GM19468 (cell line): Measurements from ENCODE around the gene GALNT17.
"Not testable (repeated sequence)": the region's sequence is repeated elsewhere in the genome, so short reads cannot be mapped to it uniquely, and the experiment has no call there.

ENCODE experiments used
- ATAC-seq: cut with Tn5 transposase; IDR thresholded peaks from one replicate; pipeline ENCODE4 v1.9.1; 2021; ENCODE audit warnings: mild to moderate bottlenecking, moderate library complexity, moderate number of reproducible peaks; ENCODE audit not compliant: unreplicated experiment; ENCODE audit errors: extremely low read depth

The GALNT17 gene

GRCh38 chr7:71639382-71640085 lies 507.6 kb downstream of the GALNT17 start:
- ATAC-seq = no peak

GRCh38 chr7:71643031-71643430 lies 511.1 kb downstream of the GALNT17 start:
- ATAC-seq = not testable (repeated sequence)

GRCh38 chr7:71645836-71646235 lies 513.9 kb downstream of the GALNT17 start:
- no peak for ATAC-seq

GRCh38 chr7:71649812-71650211 lies 517.9 kb downstream of the GALNT17 start:
- ATAC-seq = no peak

GRCh38 chr7:71650653-71651337 lies 518.9 kb downstream of the GALNT17 start:
- no peak for ATAC-seq

- no peak for ATAC-seq
Measured at GRCh38 chr7:71652510-71652909, 520.6 kb downstream of the GALNT17 start.

- no peak for ATAC-seq
Measured at GRCh38 chr7:71657386-71657785, 525.4 kb downstream of the GALNT17 start.

- no peak for ATAC-seq
Measured at GRCh38 chr7:71659622-71660021, 527.7 kb downstream of the GALNT17 start.

GRCh38 chr7:71661671-71662224 lies 529.8 kb downstream of the GALNT17 start:
- no peak for ATAC-seq

- no peak for ATAC-seq
Measured at GRCh38 chr7:71665716-71666115, 533.8 kb downstream of the GALNT17 start.

GRCh38 chr7:71668572-71668971 lies 536.6 kb downstream of the GALNT17 start:
- no peak for ATAC-seq

GRCh38 chr7:71679480-71679879 lies 547.5 kb downstream of the GALNT17 start:
- no peak for ATAC-seq

- ATAC-seq = no peak
Measured at GRCh38 chr7:71682181-71682580, 550.2 kb downstream of the GALNT17 start.

GRCh38 chr7:71682841-71683781 lies 551.2 kb downstream of the GALNT17 start:
- ATAC-seq = no peak

GRCh38 chr7:71687286-71687685 lies 555.3 kb downstream of the GALNT17 start:
- ATAC-seq = no peak

- ATAC-seq = no peak
Measured at GRCh38 chr7:71687831-71688599, 556.1 kb downstream of the GALNT17 start.

GRCh38 chr7:71691538-71691937 lies 559.6 kb downstream of the GALNT17 start:
- ATAC-seq = no peak

- ATAC-seq = no peak
Measured at GRCh38 chr7:71694665-71695064, 562.7 kb downstream of the GALNT17 start.

GRCh38 chr7:71695186-71695585 lies 563.2 kb downstream of the GALNT17 start:
- no peak for ATAC-seq

GRCh38 chr7:71696511-71696910 lies 564.6 kb downstream of the GALNT17 start:
- ATAC-seq = no peak
